GM19238 (cell line): ENCODE measurements around the gene TPK1.

Experiments used
- DNase-seq: peaks from one replicate; pipeline ENCODE4 v3.0.0; 2011; ENCODE audit warnings: low spot score; ENCODE audit not compliant: insufficient read length

The TPK1 gene

GRCh38 chr7:144415858-144416257 lies 420.0 kb downstream of the TPK1 start:
- no peak for DNase-seq

GRCh38 chr7:144414815-144415214 lies 421.0 kb downstream of the TPK1 start:
- no peak for DNase-seq

GRCh38 chr7:144410441-144410840 lies 425.4 kb downstream of the TPK1 start:
- no peak for DNase-seq

GRCh38 chr7:144408121-144408520 lies 427.7 kb downstream of the TPK1 start:
- no peak for DNase-seq

GRCh38 chr7:144407266-144407931 lies 428.5 kb downstream of the TPK1 start:
- DNase-seq = no peak

GRCh38 chr7:144404946-144405345 lies 430.9 kb downstream of the TPK1 start:
- DNase-seq = no peak

- no peak for DNase-seq
These were observed 432.2 kb downstream of the TPK1 start, which contains the start of gene NOBOX for GRCh38 chr7:144403649-144404061. TSS of gene NOBOX (minus strand) at chr7:144403693.

GRCh38 chr7:144403102-144403501 lies 432.8 kb downstream of the TPK1 start:
- DNase-seq = no peak
